ENCODE measurements around the gene ZNF775. TPM values are rescaled to one million over a fixed set of nuclear protein-coding genes. Genes with fewer than 3 reads are reported as not detected.

ZNF775 gene
- total and polyA plus RNA-seq, 2 of the 13 experiments (the other 11 are each of a cell fraction or from before 2014, with no cell fraction given), result 3.1 to 3.2 TPM

DNA sequence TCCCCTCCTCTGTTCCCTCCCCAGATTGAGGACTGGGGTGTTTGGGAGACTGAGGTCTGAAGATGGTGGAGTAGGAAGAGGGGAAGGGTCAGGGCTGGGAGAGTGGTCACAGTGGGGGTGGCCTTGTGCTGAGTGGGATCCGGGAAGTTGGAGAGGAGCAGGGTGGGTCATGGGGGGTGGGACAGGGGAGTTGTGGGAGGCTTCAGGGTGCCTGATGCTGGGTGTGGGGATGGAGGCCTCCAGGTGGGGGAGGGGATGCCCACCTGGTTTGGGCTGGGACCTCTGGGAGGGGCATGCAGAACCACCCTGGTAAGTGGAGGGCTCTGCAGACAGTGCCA lies 2.6 kb downstream of the ZNF775 start:
- Histone ChIP-seq H3K4me3 (replicated peaks in 1 of 3; ENCODE audit: insufficient read depth in 1 of 3, low read depth in 2 of 3, low read length in 3 of 3) (peak overlapping the region in 1 of 3 experiments; percentile 56; a peak in 1 of 6 replicates), H3K27me3 (ENCODE audit: control insufficient read depth in 1 of 2, insufficient read depth in 2 of 2, low read length in 2 of 2) (no peaks in the 10 kb centered on the region), H3K79me2 (ENCODE audit: insufficient read depth, low read length) (peaks cover 47% of the 10 kb centered on the region), H2AFZ (ENCODE audit: low read length) (no peak overlapping the region), H3K4me2 (ENCODE audit: low read depth, low read length) (peak overlapping the region; percentile 81; the same call in 1 of the 2 replicates), H4K20me1 (ENCODE audit: insufficient read depth, low read length) (peaks cover 3% of the 10 kb centered on the region; the same call in 1 of the 2 replicates), H3K36me3 (replicated peaks in 1 of 2; ENCODE audit: control insufficient read depth in 1 of 2, insufficient read depth in 2 of 2, low read length in 2 of 2) (no peaks in the 10 kb centered on the region), H3K4me1 (ENCODE audit: insufficient read depth, low read length) (peaks cover 86% of the 10 kb centered on the region), H3K27ac (ENCODE audit: extremely low read length, insufficient read depth, low read length) (peak overlapping the region; percentile 94), H3K9ac (ENCODE audit: insufficient read depth, low read depth, low read length) (0 out of 2 replicates have a peak overlapping the region, but pooled peaks have one; percentile 51), H3K9me3 (ENCODE audit: low read length) (no peaks in the 10 kb centered on the region)
- no peak for DNase-seq (ENCODE audit: low spot score)
- WGBS (ENCODE audit: low lambda C conversion rate), result 94% methylated on average over 1 of the region's 1 CpG
- ATAC-seq, result no peak
- intact Hi-C loops (cut with micrococcal nuclease; ENCODE audit: unreplicated experiment) (no loop called here), in situ Hi-C loops (cut with HindIII; ENCODE audit: extremely low pct_ligation_motif_present, low pct_unique_long_range_greater_than_20kb) (no loop called here)
- no TSS peak for BruUV-seq (replicated peaks)
- POLR2A ChIA-PET, result interaction anchor here (5.6 to 8.7 kb wide), 2 partner anchors 13 to 22 kb away, joined by 141 to 181 read pairs; partner anchors contain the start of gene REPIN1
- CTCF ChIA-PET (ENCODE audit: low intra/inter-chr PET ratio, low total read pairs), result no interaction called here
- TF ChIP-seq, protein P1, sequence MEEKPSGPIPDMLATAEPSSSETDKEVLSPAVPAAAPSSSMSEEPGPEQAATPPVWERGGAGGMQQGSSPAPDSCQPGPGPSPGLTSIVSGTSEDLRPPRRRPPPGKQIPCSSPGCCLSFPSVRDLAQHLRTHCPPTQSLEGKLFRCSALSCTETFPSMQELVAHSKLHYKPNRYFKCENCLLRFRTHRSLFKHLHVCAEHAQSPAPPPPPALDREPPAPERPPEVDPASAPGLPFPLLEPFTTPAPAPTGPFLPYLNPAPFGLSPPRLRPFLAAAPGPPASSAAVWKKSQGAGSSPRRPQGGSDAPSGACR (CRISPR knock-in tag; IDR thresholded peaks at IDR 0.05), result no peak
- TF ChIP-seq, protein P2, sequence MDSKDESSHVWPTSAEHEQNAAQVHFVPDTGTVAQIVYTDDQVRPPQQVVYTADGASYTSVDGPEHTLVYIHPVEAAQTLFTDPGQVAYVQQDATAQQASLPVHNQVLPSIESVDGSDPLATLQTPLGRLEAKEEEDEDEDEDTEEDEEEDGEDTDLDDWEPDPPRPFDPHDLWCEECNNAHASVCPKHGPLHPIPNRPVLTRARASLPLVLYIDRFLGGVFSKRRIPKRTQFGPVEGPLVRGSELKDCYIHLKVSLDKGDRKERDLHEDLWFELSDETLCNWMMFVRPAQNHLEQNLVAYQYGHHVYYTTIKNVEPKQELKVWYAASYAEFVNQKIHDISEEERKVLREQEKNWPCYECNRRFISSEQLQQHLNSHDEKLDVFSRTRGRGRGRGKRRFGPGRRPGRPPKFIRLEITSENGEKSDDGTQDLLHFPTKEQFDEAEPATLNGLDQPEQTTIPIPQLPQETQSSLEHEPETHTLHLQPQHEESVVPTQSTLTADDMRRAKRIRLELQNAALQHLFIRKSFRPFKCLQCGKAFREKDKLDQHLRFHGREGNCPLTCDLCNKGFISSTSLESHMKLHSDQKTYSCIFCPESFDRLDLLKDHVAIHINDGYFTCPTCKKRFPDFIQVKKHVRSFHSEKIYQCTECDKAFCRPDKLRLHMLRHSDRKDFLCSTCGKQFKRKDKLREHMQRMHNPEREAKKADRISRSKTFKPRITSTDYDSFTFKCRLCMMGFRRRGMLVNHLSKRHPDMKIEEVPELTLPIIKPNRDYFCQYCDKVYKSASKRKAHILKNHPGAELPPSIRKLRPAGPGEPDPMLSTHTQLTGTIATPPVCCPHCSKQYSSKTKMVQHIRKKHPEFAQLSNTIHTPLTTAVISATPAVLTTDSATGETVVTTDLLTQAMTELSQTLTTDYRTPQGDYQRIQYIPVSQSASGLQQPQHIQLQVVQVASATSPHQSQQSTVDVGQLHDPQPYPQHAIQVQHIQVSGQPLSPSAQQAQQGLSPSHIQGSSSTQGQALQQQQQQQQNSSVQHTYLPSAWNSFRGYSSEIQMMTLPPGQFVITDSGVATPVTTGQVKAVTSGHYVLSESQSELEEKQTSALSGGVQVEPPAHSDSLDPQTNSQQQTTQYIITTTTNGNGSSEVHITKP (CRISPR knock-in tag; IDR thresholded peaks at IDR 0.05; ENCODE audit: low read depth), result no peak
- TF ChIP-seq, protein P3, sequence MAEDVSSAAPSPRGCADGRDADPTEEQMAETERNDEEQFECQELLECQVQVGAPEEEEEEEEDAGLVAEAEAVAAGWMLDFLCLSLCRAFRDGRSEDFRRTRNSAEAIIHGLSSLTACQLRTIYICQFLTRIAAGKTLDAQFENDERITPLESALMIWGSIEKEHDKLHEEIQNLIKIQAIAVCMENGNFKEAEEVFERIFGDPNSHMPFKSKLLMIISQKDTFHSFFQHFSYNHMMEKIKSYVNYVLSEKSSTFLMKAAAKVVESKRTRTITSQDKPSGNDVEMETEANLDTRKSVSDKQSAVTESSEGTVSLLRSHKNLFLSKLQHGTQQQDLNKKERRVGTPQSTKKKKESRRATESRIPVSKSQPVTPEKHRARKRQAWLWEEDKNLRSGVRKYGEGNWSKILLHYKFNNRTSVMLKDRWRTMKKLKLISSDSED (CRISPR knock-in tag; IDR thresholded peaks at IDR 0.05), result no peak
- no peak for TF ChIP-seq POLR2AphosphoS5 (IDR thresholded peaks at IDR 0.05; ENCODE audit: low read depth, low read length)
- no peak for FAIRE-seq
